Measurements from ENCODE around the gene NCK2. TPM values are rescaled to one million over a fixed set of nuclear protein-coding genes. Genes with fewer than 3 reads are reported as not detected.
"Not testable (repeated sequence)": the region's sequence is repeated elsewhere in the genome, so short reads cannot be mapped to it uniquely, and the experiment has no call there.

Gene NCK2
- total RNA-seq, 1 experiment from 2014 or later = 21.6 TPM

GRCh38 chr2:105756435-105756834 is 11.7 kb downstream of the NCK2 start:
- Histone ChIP-seq H3K36me3 (ENCODE audit: insufficient read depth, low read length, poor library complexity, severe bottlenecking) (no peaks in the 10 kb centered on the region), H3K4me1 (ENCODE audit: insufficient read depth, low read length, poor library complexity, severe bottlenecking) (no peaks in the 10 kb centered on the region), H3K4me3 (ENCODE audit: low read depth, low read length, poor library complexity, severe bottlenecking) (no peak overlapping the region), H3K27me3 (replicated peaks; ENCODE audit: insufficient read depth, low read depth, low read length, poor library complexity) (no peaks in the 10 kb centered on the region), H3K27ac (ENCODE audit: low read depth, low read length, poor library complexity, severe bottlenecking) (no peak overlapping the region), H3K9me3 (ENCODE audit: low read depth, low read length, poor library complexity, severe bottlenecking) (no peaks in the 10 kb centered on the region)
- ChIA-PET CTCF (no interaction called here), POLR2A (ENCODE audit: low non-redundant PET) (no interaction called here)
- TF ChIP-seq EZH2 (IDR thresholded peaks at IDR 0.05; ENCODE audit: borderline replicate concordance, low read depth, low read length, poor library complexity, severe bottlenecking) = no peak
- intact Hi-C loops (cut with micrococcal nuclease; ENCODE audit: unreplicated experiment) = no loop called here
- BruUV-seq (replicated peaks) = no TSS peak
- no peak for DNase-seq (ENCODE audit: low spot score)

DNA sequence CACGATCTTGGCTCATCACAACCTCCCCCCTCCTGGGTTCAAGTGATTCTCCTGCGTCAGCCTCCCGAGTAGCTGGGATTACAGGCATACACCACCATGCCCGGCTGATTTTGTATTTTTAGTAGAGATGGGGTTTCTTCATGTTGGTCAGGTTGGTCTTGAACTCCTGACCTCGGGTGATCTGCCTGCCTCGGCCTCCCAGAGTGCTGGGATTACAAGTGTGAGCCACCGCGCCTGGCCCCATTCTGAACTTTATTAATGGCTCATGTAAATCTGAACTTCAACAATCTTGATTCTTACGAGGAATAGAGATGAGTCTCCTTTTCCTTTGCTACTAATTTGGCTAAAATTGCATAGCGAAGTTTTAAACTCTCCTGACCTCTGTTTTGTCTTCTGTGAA is 12.2 kb downstream of the NCK2 start:
- H3K36me3 ChIP-seq (ENCODE audit: insufficient read depth, low read length, poor library complexity, severe bottlenecking); H3K27ac ChIP-seq (ENCODE audit: low read depth, low read length, poor library complexity, severe bottlenecking); DNase-seq (ENCODE audit: low spot score); H3K4me3 ChIP-seq (ENCODE audit: low read depth, low read length, poor library complexity, severe bottlenecking); BruUV-seq (replicated peaks); H3K9me3 ChIP-seq (ENCODE audit: low read depth, low read length, poor library complexity, severe bottlenecking); intact Hi-C loops (cut with micrococcal nuclease; ENCODE audit: unreplicated experiment); POLR2A ChIA-PET (ENCODE audit: low non-redundant PET); H3K4me1 ChIP-seq (ENCODE audit: insufficient read depth, low read length, poor library complexity, severe bottlenecking); H3K27me3 ChIP-seq (replicated peaks; ENCODE audit: insufficient read depth, low read depth, low read length, poor library complexity); CTCF ChIA-PET: not testable (repeated sequence)

- no TSS peak for BruUV-seq (replicated peaks)
- CTCF ChIA-PET = no interaction called here
- no peak for TF ChIP-seq EZH2 (IDR thresholded peaks at IDR 0.05; ENCODE audit: borderline replicate concordance, low read depth, low read length, poor library complexity, severe bottlenecking)
- TF ChIP-seq, protein P1, sequence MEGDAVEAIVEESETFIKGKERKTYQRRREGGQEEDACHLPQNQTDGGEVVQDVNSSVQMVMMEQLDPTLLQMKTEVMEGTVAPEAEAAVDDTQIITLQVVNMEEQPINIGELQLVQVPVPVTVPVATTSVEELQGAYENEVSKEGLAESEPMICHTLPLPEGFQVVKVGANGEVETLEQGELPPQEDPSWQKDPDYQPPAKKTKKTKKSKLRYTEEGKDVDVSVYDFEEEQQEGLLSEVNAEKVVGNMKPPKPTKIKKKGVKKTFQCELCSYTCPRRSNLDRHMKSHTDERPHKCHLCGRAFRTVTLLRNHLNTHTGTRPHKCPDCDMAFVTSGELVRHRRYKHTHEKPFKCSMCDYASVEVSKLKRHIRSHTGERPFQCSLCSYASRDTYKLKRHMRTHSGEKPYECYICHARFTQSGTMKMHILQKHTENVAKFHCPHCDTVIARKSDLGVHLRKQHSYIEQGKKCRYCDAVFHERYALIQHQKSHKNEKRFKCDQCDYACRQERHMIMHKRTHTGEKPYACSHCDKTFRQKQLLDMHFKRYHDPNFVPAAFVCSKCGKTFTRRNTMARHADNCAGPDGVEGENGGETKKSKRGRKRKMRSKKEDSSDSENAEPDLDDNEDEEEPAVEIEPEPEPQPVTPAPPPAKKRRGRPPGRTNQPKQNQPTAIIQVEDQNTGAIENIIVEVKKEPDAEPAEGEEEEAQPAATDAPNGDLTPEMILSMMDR (conservative IDR thresholded peaks at IDR 0.05; ENCODE audit: low read depth, low read length) = no peak
- POLR2A ChIA-PET (ENCODE audit: low non-redundant PET) = no interaction called here
- DNase-seq (ENCODE audit: low spot score) = no peak
- intact Hi-C loops (cut with micrococcal nuclease; ENCODE audit: unreplicated experiment) = no loop called here
- no peak overlapping the region for H3K4me3 ChIP-seq (ENCODE audit: low read depth, low read length, poor library complexity, severe bottlenecking)
- no peaks in the 10 kb centered on the region for H3K36me3 ChIP-seq (ENCODE audit: insufficient read depth, low read length, poor library complexity, severe bottlenecking)
- H3K27me3 ChIP-seq (replicated peaks; ENCODE audit: insufficient read depth, low read depth, low read length, poor library complexity) = no peaks in the 10 kb centered on the region
- H3K9me3 ChIP-seq (ENCODE audit: low read depth, low read length, poor library complexity, severe bottlenecking) = no peaks in the 10 kb centered on the region
- no peak overlapping the region for H3K27ac ChIP-seq (ENCODE audit: low read depth, low read length, poor library complexity, severe bottlenecking)
- H3K4me1 ChIP-seq (ENCODE audit: insufficient read depth, low read length, poor library complexity, severe bottlenecking) = no peaks in the 10 kb centered on the region
These were observed 12.7 kb downstream of the NCK2 start for GRCh38 chr2:105757433-105757832.

DNA sequence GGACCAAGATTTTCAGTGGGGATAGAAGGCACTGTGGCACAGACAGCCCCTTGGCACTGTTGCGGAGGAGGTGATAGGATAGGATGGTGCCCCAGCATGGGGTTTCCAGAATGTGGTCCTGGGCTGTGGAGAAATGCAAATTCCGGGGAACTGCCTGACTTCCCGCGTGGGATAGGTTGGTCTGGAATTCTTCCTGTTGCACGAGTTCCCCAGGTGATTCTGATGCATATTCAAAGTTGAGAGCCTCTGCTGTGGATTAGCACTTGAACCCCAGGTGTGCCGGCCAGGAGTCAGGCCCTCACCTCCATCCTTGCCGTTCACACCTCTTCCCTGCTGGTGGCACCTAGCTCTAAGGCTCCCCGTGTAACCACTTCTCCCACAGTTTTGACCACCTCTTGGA is 15.5 kb downstream of the NCK2 start:
- no peaks in the 10 kb centered on the region for H3K27me3 ChIP-seq (replicated peaks; ENCODE audit: insufficient read depth, low read depth, low read length, poor library complexity)
- DNase-seq (ENCODE audit: low spot score) = no peak
- TF ChIP-seq EZH2 (IDR thresholded peaks at IDR 0.05; ENCODE audit: borderline replicate concordance, low read depth, low read length, poor library complexity, severe bottlenecking) = no peak
- TF ChIP-seq, protein P1 (conservative IDR thresholded peaks at IDR 0.05; ENCODE audit: low read depth, low read length) = no peak
- no TSS peak for BruUV-seq (replicated peaks)
- H3K9me3 ChIP-seq (ENCODE audit: low read depth, low read length, poor library complexity, severe bottlenecking) = no peaks in the 10 kb centered on the region
- H3K36me3 ChIP-seq (ENCODE audit: insufficient read depth, low read length, poor library complexity, severe bottlenecking) = no peaks in the 10 kb centered on the region
- intact Hi-C loops (cut with micrococcal nuclease; ENCODE audit: unreplicated experiment) = no loop called here
- ChIA-PET POLR2A (ENCODE audit: low non-redundant PET) (no interaction called here), CTCF (no interaction called here)
- no peaks in the 10 kb centered on the region for H3K4me1 ChIP-seq (ENCODE audit: insufficient read depth, low read length, poor library complexity, severe bottlenecking)
- no peak overlapping the region for H3K27ac ChIP-seq (ENCODE audit: low read depth, low read length, poor library complexity, severe bottlenecking)
- no peak overlapping the region for H3K4me3 ChIP-seq (ENCODE audit: low read depth, low read length, poor library complexity, severe bottlenecking)

Data from A673 (cell line).